DND-41 (cell line): ENCODE data around the gene NPY4R.
"Not testable (repeated sequence)": the region's sequence is repeated elsewhere in the genome, so short reads cannot be mapped to it uniquely, and the experiment has no call there.

Experiments used
- EZH2 ChIP-seq: IDR thresholded peaks from 3 replicates; pipeline ENCODE4 v1.6.1; 2012; ENCODE audit warnings: borderline replicate concordance, low read depth, mild to moderate bottlenecking, moderate library complexity, low read length, inconsistent platforms; ENCODE audit not compliant: severe bottlenecking
- TF ChIP-seq, protein P1 (sequence below): IDR thresholded peaks from 2 replicates; pipeline ENCODE4 v1.5.1; 2012; ENCODE audit warnings: borderline replicate concordance, low read length, moderate library complexity, mild to moderate bottlenecking; ENCODE audit not compliant: poor library complexity, severe bottlenecking; ENCODE audit errors: extremely low read depth

DNA sequence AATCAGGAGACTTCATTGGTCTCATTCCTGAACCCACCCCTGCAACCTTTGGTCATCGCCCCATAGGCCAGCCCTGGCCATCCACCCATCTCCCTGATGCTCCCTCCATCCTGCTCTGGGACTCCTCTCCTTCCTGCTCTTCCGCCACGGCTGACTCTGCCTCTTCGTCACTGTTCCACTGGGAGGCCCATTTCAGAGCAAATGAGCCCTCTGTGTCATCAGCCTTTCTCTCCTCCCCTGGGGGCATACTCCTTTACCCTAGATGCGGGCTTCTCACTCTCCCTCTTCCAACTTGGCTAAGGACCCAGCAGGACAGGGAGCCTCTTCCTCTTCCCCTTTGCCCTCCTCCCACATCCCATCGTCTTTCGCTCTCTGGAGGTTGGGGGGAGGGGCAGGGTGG, 47.5 kb downstream of the NPY4R start:
- TF ChIP-seq, protein P1, sequence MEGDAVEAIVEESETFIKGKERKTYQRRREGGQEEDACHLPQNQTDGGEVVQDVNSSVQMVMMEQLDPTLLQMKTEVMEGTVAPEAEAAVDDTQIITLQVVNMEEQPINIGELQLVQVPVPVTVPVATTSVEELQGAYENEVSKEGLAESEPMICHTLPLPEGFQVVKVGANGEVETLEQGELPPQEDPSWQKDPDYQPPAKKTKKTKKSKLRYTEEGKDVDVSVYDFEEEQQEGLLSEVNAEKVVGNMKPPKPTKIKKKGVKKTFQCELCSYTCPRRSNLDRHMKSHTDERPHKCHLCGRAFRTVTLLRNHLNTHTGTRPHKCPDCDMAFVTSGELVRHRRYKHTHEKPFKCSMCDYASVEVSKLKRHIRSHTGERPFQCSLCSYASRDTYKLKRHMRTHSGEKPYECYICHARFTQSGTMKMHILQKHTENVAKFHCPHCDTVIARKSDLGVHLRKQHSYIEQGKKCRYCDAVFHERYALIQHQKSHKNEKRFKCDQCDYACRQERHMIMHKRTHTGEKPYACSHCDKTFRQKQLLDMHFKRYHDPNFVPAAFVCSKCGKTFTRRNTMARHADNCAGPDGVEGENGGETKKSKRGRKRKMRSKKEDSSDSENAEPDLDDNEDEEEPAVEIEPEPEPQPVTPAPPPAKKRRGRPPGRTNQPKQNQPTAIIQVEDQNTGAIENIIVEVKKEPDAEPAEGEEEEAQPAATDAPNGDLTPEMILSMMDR = not testable (repeated sequence)
- TF ChIP-seq EZH2 = not testable (repeated sequence)
